IMR-90 (cell line): ENCODE results near the gene CTPS1.

Experiments
- POLR2A ChIP-seq: IDR thresholded peaks from 2 replicates; pipeline ENCODE4 v1.6.1; 2012; ENCODE audit warnings: mild to moderate bottlenecking, low read depth, low read length
- TF ChIP-seq, protein P1 (sequence below): conservative IDR thresholded peaks from 2 replicates; pipeline ENCODE4 v1.5.1; 2012; ENCODE audit warnings: mild to moderate bottlenecking, low read depth, low read length, improper control_type of control experiment

DNA sequence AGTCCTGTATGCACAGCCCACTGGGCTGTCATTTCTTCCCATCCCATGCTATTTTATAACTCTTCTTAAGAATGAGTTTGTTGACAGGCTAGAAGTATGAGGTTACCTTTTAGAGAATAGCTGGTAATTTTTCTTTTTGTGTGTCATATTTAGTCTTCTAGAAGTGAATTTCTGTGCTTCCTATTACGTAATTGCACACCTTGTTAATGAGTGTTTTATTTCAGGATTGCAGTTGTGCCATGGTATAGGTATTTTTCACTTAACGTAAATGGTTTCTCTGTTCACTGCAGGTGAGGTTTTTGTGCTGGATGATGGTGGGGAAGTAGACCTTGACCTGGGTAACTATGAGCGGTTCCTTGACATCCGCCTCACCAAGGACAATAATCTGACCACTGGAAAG is 5.0 kb downstream of the CTPS1 start:
- TF ChIP-seq, protein P1, sequence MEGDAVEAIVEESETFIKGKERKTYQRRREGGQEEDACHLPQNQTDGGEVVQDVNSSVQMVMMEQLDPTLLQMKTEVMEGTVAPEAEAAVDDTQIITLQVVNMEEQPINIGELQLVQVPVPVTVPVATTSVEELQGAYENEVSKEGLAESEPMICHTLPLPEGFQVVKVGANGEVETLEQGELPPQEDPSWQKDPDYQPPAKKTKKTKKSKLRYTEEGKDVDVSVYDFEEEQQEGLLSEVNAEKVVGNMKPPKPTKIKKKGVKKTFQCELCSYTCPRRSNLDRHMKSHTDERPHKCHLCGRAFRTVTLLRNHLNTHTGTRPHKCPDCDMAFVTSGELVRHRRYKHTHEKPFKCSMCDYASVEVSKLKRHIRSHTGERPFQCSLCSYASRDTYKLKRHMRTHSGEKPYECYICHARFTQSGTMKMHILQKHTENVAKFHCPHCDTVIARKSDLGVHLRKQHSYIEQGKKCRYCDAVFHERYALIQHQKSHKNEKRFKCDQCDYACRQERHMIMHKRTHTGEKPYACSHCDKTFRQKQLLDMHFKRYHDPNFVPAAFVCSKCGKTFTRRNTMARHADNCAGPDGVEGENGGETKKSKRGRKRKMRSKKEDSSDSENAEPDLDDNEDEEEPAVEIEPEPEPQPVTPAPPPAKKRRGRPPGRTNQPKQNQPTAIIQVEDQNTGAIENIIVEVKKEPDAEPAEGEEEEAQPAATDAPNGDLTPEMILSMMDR: no peak
- TF ChIP-seq POLR2A: no peak
